Lung (tissue), 12 donors: ENCODE data around the gene NRXN2. TPM values are rescaled to one million over a fixed set of nuclear protein-coding genes. Genes with fewer than 3 reads are reported as not detected.
"Not testable (repeated sequence)": the region's sequence is repeated elsewhere in the genome, so short reads cannot be mapped to it uniquely, and the experiment has no call there.

ENCODE experiments used
- ATAC-seq: fragments of 200-7000 bp; cut with Tn5 transposase; one replicate; pipeline ENCODE4 v1.9.1; 2020; ENCODE audit warnings: moderate number of reproducible peaks; ENCODE audit not compliant: insufficient read depth, low FRiP score
- DNase-seq, 3 donors: peaks; one replicate each; pipeline ENCODE4 v3.0.0-alpha.2; 2013 to 2017
- H3K27ac ChIP-seq, 2 donors: one replicate each; pipeline ENCODE4 v1.5.1; 2013; ENCODE audit warnings: mild to moderate bottlenecking in 2 of 2, moderate library complexity in 2 of 2, control low read depth in 1 of 2, inconsistent platforms in 1 of 2, low read depth in 1 of 2, low read length in 1 of 2
- H3K27me3 ChIP-seq, 3 donors: one replicate each; pipeline ENCODE4 v1.5.1; 2013; ENCODE audit warnings: low read length in 2 of 3; ENCODE audit not compliant: control insufficient read depth in 3 of 3, insufficient read depth in 3 of 3
- H3K36me3 ChIP-seq, 4 donors: one replicate each; pipeline ENCODE4 v1.5.1; 2013; ENCODE audit warnings: low read length in 4 of 4, mild to moderate bottlenecking in 1 of 4, moderate library complexity in 1 of 4; ENCODE audit not compliant: control insufficient read depth in 4 of 4, insufficient read depth in 4 of 4
- H3K4me1 ChIP-seq, 5 donors: one replicate each; pipeline ENCODE4 v1.5.1; 2013; ENCODE audit warnings: low read length in 5 of 5, mild to moderate bottlenecking in 2 of 5, moderate library complexity in 1 of 5; ENCODE audit not compliant: control insufficient read depth in 5 of 5, insufficient read depth in 5 of 5
- H3K4me3 ChIP-seq: one replicate; pipeline ENCODE4 v1.5.1; 2013; ENCODE audit warnings: mild to moderate bottlenecking, control low read depth, moderate library complexity
- H3K9ac ChIP-seq, 2 donors: one replicate each; pipeline ENCODE4 v1.5.1; 2013; ENCODE audit warnings: low read length in 2 of 2, control low read depth in 1 of 2; ENCODE audit not compliant: insufficient read depth in 1 of 2
- H3K9me3 ChIP-seq, 4 donors: one replicate each; pipeline ENCODE4 v1.5.1; 2013; ENCODE audit warnings: low read length in 3 of 4, mild to moderate bottlenecking in 1 of 4, moderate library complexity in 1 of 4; ENCODE audit not compliant: control insufficient read depth in 4 of 4, insufficient read depth in 3 of 4
- CTCF ChIP-seq: IDR thresholded peaks from 2 replicates; pipeline ENCODE4 v1.5.1; 2012; ENCODE audit warnings: mild to moderate bottlenecking; ENCODE audit errors: control extremely low read depth, extremely low read depth
- WGBS, 2 donors: extraction: QIAGEN DNeasy Blood & Tissue Kit; methylation state at CpG; one replicate each; pipeline ENCODE4 v1.1.7; 2013; 5-methylcytosine and 5-hydroxymethylcytosine counted together
- polyA plus RNA-seq, 2 donors: library from polyadenylated mRNA; stranded (reverse); fragments of 200-250 nt; gene quantifications; one replicate each; pipeline ENCODE4 v1.2.1, GENCODE V29; 2013
- total RNA-seq, 2 donors: library from RNA; depleted of rRNA in 1 of 2; stranded (reverse); fragments of >200 nt in 1 of 2; gene quantifications; one replicate each; pipeline ENCODE4 v1.2.1, GENCODE V29; 2014 to 2021
- donor health status: control.
- donor health status: control.
- donor health status: Bipolar disorder and iron deficiency.
- donor health status: healthy.
- donor health status: DM: yes; HTN: yes; CAD: no.

The NRXN2 gene
- total and polyA plus RNA-seq, 4 donors = 0.39 to 6.6 (median 1.1) TPM

- WGBS, 2 donors = 79 to 87% methylated on average over 2 of the region's 2 CpGs
- no peak overlapping the region for H3K27ac ChIP-seq
- no peak overlapping the region for H3K9ac ChIP-seq
- H3K36me3 ChIP-seq = no peaks in the 10 kb centered on the region
- H3K9me3 ChIP-seq = no peaks in the 10 kb centered on the region
- DNase-seq (no peak), ATAC-seq (no peak)
- TF ChIP-seq CTCF = no peak
- H3K4me3 ChIP-seq = no peak overlapping the region
- peaks cover 0 to 24% (median 20%) of the 10 kb centered on the region in 3 donors for H3K27me3 ChIP-seq
- H3K4me1 ChIP-seq = no peaks in the 10 kb centered on the region
These were observed 19.9 kb downstream of the NRXN2 start for GRCh38 chr11:64703048-64703447.

- peaks cover 0 to 18% (median 15%) of the 10 kb centered on the region in 3 donors for H3K27me3 ChIP-seq
- H3K9ac ChIP-seq, H3K9me3 ChIP-seq, H3K27ac ChIP-seq, H3K36me3 ChIP-seq, DNase-seq, H3K4me3 ChIP-seq, ATAC-seq, H3K4me1 ChIP-seq: not testable (repeated sequence)
- WGBS, 2 donors = 91 to 92% methylated on average over 24 to 29 of the region's 29 CpGs
These were observed 21.0 kb downstream of the NRXN2 start for GRCh38 chr11:64701956-64702355.

- DNase-seq (no peak), ATAC-seq (no peak)
- no peak overlapping the region for H3K9ac ChIP-seq
- H3K9me3 ChIP-seq = peaks cover 0 to 2% (median 0%) of the 10 kb centered on the region in 4 donors
- peaks cover 0 to 20% (median 11%) of the 10 kb centered on the region in 3 donors for H3K27me3 ChIP-seq
- no peaks in the 10 kb centered on the region for H3K4me1 ChIP-seq
- H3K36me3 ChIP-seq = no peaks in the 10 kb centered on the region
- WGBS, 2 donors = 79 to 83% methylated on average over 1 of the region's 1 CpG
- H3K27ac ChIP-seq = no peak overlapping the region
- no peak for TF ChIP-seq CTCF
- H3K4me3 ChIP-seq = no peak overlapping the region
These were observed 24.6 kb downstream of the NRXN2 start for GRCh38 chr11:64698427-64698826.

- DNase-seq (no peak), ATAC-seq (no peak)
- Histone ChIP-seq H3K27me3 (peaks cover 0 to 24% (median 7%) of the 10 kb centered on the region in 3 donors), H3K4me3 (no peak overlapping the region), H3K36me3 (no peaks in the 10 kb centered on the region), H3K4me1 (no peaks in the 10 kb centered on the region), H3K9ac (no peak overlapping the region), H3K9me3 (peaks cover 0 to 2% (median 0%) of the 10 kb centered on the region in 4 donors), H3K27ac (no peak overlapping the region)
- WGBS, 2 donors = 78 to 92% methylated on average over 7 of the region's 7 CpGs
- TF ChIP-seq CTCF = no peak
These were observed 25.2 kb downstream of the NRXN2 start for GRCh38 chr11:64697663-64698375.
